ENCODE measurements around the gene TET1.
"Not testable (repeated sequence)": the region's sequence is repeated elsewhere in the genome, so short reads cannot be mapped to it uniquely, and the experiment has no call there.

Gene TET1

GRCh38 chr10:68560186-68560942, at the start of gene TET1:
Gene TET1, plus strand, starts transcription at chr10:68560337. Its CDS starts 12,002 bp downstream, at chr10:68572339.
- DNase-seq = peak; percentile 70

- DNase-seq = not testable (repeated sequence)
These were observed 43.9 kb upstream of the TET1 start for GRCh38 chr10:68516216-68516615.

- peak; percentile 87 for DNase-seq
These were observed 43.4 kb upstream of the TET1 start for GRCh38 chr10:68516766-68517165.

GRCh38 chr10:68517188-68517587, 42.9 kb upstream of the TET1 start:
- DNase-seq = peak; percentile 37

GRCh38 chr10:68518609-68519008, 41.5 kb upstream of the TET1 start:
- DNase-seq = not testable (repeated sequence)

- DNase-seq = not testable (repeated sequence)
These were observed 34.6 kb upstream of the TET1 start for GRCh38 chr10:68525490-68526038.

- no peak for DNase-seq
These were observed 33.4 kb upstream of the TET1 start for GRCh38 chr10:68526634-68527307.

GRCh38 chr10:68536973-68537372, 23.2 kb upstream of the TET1 start:
- DNase-seq = no peak

GRCh38 chr10:68537796-68538195, 22.3 kb upstream of the TET1 start:
- no peak for DNase-seq

GRCh38 chr10:68543004-68543918, 16.9 kb upstream of the TET1 start:
- peak; percentile 41 for DNase-seq

- DNase-seq = peak; percentile 81
These were observed 9.3 kb upstream of the TET1 start for GRCh38 chr10:68550747-68551411.

- DNase-seq = no peak
These were observed 7.0 kb upstream of the TET1 start for GRCh38 chr10:68553138-68553537.

GRCh38 chr10:68553599-68553998, 6.5 kb upstream of the TET1 start:
- DNase-seq = no peak

- DNase-seq = no peak
These were observed 1.7 kb upstream of the TET1 start for GRCh38 chr10:68558478-68558877.

- no peak for DNase-seq
These were observed 886 bp upstream of the TET1 start for GRCh38 chr10:68559251-68559650.

- no peak for DNase-seq
These were observed 324 bp upstream of the TET1 start for GRCh38 chr10:68559841-68560185.

- peak; percentile 45 for DNase-seq
These were observed 1.1 kb downstream of the TET1 start for GRCh38 chr10:68560943-68561864.

GRCh38 chr10:68561865-68562649, 1.9 kb downstream of the TET1 start:
- no peak for DNase-seq

- DNase-seq = peak; percentile 66
These were observed 2.8 kb downstream of the TET1 start for GRCh38 chr10:68562661-68563570.

Measured in fibroblast of skin of right quadriceps (primary cell).